H1 (cell line): Measurements from ENCODE around the gene CRISPLD2.

Source experiments
- ATF2 ChIP-seq: IDR thresholded peaks from 2 replicates; pipeline ENCODE4 v1.6.1; 2012; ENCODE audit warnings: low read length, inconsistent platforms
- CHD2 ChIP-seq: IDR thresholded peaks from 2 replicates; pipeline ENCODE4 v1.6.1; 2012; ENCODE audit warnings: low read length, improper control_type of control experiment
- CTCF ChIP-seq, 3 experiments: IDR thresholded peaks; 1 replicate in 2 of 3; 2 replicates in 1 of 3; pipeline versions ENCODE4 v1.5.1 to v1.6.1; 2011; ENCODE audit warnings: low read length in 3 of 3, mild to moderate bottlenecking in 3 of 3, inconsistent platforms in 2 of 3, low read depth in 1 of 3, moderate library complexity in 1 of 3; ENCODE audit not compliant: insufficient read depth in 1 of 3; ENCODE audit errors: control extremely low read depth in 1 of 3
- E2F6 ChIP-seq: IDR thresholded peaks from 2 replicates; pipeline ENCODE4 v1.6.1; 2012; ENCODE audit warnings: inconsistent platforms
- EZH2 ChIP-seq: fragments of 200-600 bp; sonication (generic); IDR thresholded peaks from 2 replicates; pipeline ENCODE4 v1.7.1; 2012; ENCODE audit warnings: low read depth, mild to moderate bottlenecking, moderate library complexity, low read length, inconsistent platforms; ENCODE audit not compliant: severe bottlenecking
- HDAC2 ChIP-seq, 2 experiments: fragments of 300-600 bp in 1 of 2; sonication (generic) in 1 of 2; IDR thresholded peaks; 2 replicates each; pipeline ENCODE4 v1.6.1; 2011 to 2012; ENCODE audit warnings: low read depth in 2 of 2, low read length in 2 of 2, mild to moderate bottlenecking in 2 of 2, moderate library complexity in 2 of 2, borderline replicate concordance in 1 of 2, inconsistent platforms in 1 of 2
- POLR2A ChIP-seq, 2 experiments: IDR thresholded peaks; 1 replicate in 1 of 2; 2 replicates in 1 of 2; pipeline ENCODE4 v1.6.1; 2011; ENCODE audit warnings: low read depth in 2 of 2, low read length in 2 of 2, mild to moderate bottlenecking in 2 of 2; ENCODE audit errors: control extremely low read depth in 1 of 2
- SP1 ChIP-seq: IDR thresholded peaks from 2 replicates; pipeline ENCODE4 v1.6.1; 2011; ENCODE audit warnings: low read depth, low read length
- YY1 ChIP-seq: IDR thresholded peaks from 2 replicates; pipeline ENCODE4 v1.6.1; 2011; ENCODE audit warnings: low read depth, mild to moderate bottlenecking, low read length
- ZNF274 ChIP-seq: IDR thresholded peaks from 2 replicates; pipeline ENCODE4 v1.7.0; 2012; ENCODE audit warnings: low read length, borderline replicate concordance; ENCODE audit errors: extremely low read depth

- TF ChIP-seq E2F6 (no peak), HDAC2 (IDR thresholded peaks at IDR 0.05; ENCODE audit: borderline replicate concordance in 1 of 2, low read depth in 2 of 2, low read length in 2 of 2) (no peak), EZH2 (no peak), CHD2 (no peak), ATF2 (no peak), CTCF (IDR thresholded peaks at IDR 0.05; ENCODE audit: control extremely low read depth in 1 of 3, insufficient read depth in 1 of 3, low read depth in 1 of 3, low read length in 3 of 3) (no peak), ZNF274 (no peak), SP1 (no peak), POLR2A (IDR thresholded peaks at IDR 0.05; ENCODE audit: control extremely low read depth in 1 of 2, low read depth in 2 of 2, low read length in 2 of 2) (no peak), YY1 (no peak)
Measured at GRCh38 chr16:84864326-84864955, 44.7 kb downstream of the CRISPLD2 start.
